Measurements from ENCODE around the gene STX5. TPM values are rescaled to one million over a fixed set of nuclear protein-coding genes. Genes with fewer than 3 reads are reported as not detected.

The STX5 gene
- total and polyA plus RNA-seq, 9 of the 15 experiments (the other 6 are each of a cell fraction or from before 2014, with no cell fraction given): 2.8 to 28.6 (median 23.7) TPM

DNA sequence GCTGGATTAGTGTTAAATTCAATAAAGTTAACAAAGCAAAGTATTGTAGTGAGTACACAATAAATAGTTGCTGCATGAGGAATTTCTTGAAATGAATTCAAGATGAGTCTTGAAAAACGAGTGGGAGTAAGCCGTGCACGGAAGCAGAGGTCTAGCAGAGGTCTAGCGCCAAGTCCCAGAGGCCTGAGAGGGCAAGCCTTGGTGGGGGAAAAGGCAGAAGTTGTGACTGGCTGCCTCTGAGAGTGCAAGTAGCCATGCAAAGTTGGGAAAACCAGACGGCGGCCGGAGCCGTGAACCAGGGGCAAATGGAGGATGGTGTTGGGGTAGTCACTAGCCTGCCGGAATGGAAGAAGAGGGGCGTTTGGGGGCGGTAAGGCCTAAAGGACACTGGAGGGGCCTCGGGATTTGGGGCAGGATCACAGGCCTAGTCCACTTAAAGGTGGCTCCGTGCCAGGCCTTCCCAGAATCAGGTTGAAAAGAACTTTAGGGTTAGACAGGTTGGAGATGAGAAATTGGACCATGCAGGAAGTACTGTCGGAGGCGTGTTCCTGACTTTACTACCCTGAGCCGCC is 48.5 kb upstream of the STX5 start (continued):
- TF ChIP-seq, protein P1, sequence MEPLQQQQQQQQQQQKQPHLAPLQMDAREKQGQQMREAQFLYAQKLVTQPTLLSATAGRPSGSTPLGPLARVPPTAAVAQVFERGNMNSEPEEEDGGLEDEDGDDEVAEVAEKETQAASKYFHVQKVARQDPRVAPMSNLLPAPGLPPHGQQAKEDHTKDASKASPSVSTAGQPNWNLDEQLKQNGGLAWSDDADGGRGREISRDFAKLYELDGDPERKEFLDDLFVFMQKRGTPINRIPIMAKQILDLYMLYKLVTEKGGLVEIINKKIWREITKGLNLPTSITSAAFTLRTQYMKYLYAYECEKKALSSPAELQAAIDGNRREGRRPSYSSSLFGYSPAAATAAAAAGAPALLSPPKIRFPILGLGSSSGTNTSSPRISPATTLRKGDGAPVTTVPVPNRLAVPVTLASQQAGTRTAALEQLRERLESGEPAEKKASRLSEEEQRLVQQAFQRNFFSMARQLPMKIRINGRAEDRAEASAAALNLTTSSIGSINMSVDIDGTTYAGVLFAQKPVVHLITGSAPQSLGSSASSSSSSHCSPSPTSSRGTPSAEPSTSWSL (CRISPR knock-in tag; IDR thresholded peaks at IDR 0.05; ENCODE audit: borderline replicate concordance): no peak
- TF ChIP-seq ZNF253 (CRISPR knock-in tag; conservative IDR thresholded peaks at IDR 0.05) (no peak), CBFA2T3 (IDR thresholded peaks at IDR 0.05) (0 out of 2 replicates have a peak, but pooled peaks have one; percentile 3), GTF2A2 (tag; IDR thresholded peaks at IDR 0.05) (no peak), ZNF384 (IDR thresholded peaks at IDR 0.05; ENCODE audit: low read depth, low read length) (no peak), BACH1 (tag; IDR thresholded peaks at IDR 0.05) (peak; percentile 26; the same call in 1 of the 2 replicates), ZBTB1 (CRISPR knock-in tag; IDR thresholded peaks at IDR 0.05; ENCODE audit: borderline replicate concordance, low read depth) (no peak), DACH1 (IDR thresholded peaks at IDR 0.05; ENCODE audit: partially characterized antibody) (no peak), TRIM24 (IDR thresholded peaks at IDR 0.05) (no peak), HLTF (IDR thresholded peaks at IDR 0.05) (no peak), DPF2 (IDR thresholded peaks at IDR 0.05) (peak; percentile 45; the same call in 1 of the 2 replicates), HNRNPUL1 (IDR thresholded peaks at IDR 0.05; ENCODE audit: low read length) (no peak), RB1 (IDR thresholded peaks at IDR 0.05; ENCODE audit: low read depth) (no peak), CXXC5 (CRISPR knock-in tag; IDR thresholded peaks at IDR 0.05) (no peak), TEAD4 (IDR thresholded peaks at IDR 0.05; ENCODE audit: low read length) (peak; percentile 6; the same call in 1 of the 2 replicates), TEAD4 (CRISPR knock-in tag; IDR thresholded peaks at IDR 0.05; ENCODE audit: borderline replicate concordance) (no peak), KLF6 (CRISPR knock-in tag; IDR thresholded peaks at IDR 0.05; ENCODE audit: borderline replicate concordance) (no peak), RBM39 (optimal IDR thresholded peaks at IDR 0.05; ENCODE audit: low read depth, low read length) (no peak)
- TF ChIP-seq, protein P2, sequence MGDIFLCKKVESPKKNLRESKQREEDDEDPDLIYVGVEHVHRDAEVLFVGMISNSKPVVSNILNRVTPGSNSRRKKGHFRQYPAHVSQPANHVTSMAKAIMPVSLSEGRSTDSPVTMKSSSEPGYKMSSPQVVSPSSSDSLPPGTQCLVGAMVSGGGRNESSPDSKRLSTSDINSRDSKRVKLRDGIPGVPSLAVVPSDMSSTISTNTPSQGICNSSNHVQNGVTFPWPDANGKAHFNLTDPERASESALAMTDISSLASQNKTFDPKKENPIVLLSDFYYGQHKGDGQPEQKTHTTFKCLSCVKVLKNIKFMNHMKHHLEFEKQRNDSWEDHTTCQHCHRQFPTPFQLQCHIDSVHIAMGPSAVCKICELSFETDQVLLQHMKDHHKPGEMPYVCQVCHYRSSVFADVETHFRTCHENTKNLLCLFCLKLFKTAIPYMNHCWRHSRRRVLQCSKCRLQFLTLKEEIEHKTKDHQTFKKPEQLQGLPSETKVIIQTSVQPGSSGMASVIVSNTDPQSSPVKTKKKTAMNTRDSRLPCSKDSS (IDR thresholded peaks at IDR 0.05; ENCODE audit: low read depth, partially characterized antibody): no peak

Data from K562 (cell line).